Stimulated activated CD4-positive, alpha-beta T cell treated with anti-CD3 and anti-CD28 coated beads, Interleukin-4, amount 100 ng/mL, for 1 hour (primary cell): Measurements from ENCODE around the gene NPHP1.
"Not testable (repeated sequence)": the region's sequence is repeated elsewhere in the genome, so short reads cannot be mapped to it uniquely, and the experiment has no call there.

Experiments
- DNase-seq: peaks from one replicate; pipeline ENCODE4 v3.0.0-alpha.2; 2020

The NPHP1 gene

GRCh38 chr2:110126086-110126773 is 78.6 kb downstream of the NPHP1 start:
- no peak for DNase-seq

- no peak for DNase-seq
Measured at GRCh38 chr2:110124939-110125691, 79.7 kb downstream of the NPHP1 start.

DNA sequence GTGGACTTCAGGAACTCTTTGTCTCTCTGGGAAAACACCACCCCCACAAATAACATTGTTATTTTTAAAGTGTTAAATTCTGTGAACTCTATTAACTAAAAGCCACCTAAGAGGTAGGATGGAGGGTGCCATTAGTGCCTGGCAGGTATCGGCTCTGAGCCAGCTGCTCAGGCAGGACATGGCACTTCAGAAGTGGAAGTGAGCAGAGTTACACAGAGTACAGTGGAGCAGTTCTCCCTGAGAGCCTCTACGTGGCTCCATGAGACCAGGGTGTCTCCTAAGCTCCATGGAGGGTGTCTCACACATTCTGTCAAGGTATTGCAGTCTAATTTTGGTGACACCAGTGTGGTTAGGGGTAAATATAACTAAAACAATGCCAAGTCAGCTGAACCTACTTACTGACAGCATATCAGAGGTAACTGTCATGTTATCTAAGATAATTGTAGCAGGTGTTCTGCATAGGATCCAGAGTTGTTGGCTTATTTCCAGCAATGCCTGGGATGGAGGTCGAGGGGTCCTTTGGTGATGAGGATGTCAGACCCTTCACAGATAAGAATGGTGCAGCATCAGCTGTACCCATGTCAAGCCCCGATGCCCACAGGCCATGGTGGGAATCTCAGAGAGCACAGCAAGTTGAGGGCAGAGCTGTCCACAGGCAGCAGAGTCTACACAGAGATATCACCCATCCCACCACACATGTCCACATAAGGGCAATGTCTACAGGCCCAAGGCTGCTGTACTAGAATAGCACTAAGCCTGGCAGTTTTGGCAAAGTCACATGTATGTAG is 80.6 kb downstream of the NPHP1 start:
- DNase-seq = no peak

DNA sequence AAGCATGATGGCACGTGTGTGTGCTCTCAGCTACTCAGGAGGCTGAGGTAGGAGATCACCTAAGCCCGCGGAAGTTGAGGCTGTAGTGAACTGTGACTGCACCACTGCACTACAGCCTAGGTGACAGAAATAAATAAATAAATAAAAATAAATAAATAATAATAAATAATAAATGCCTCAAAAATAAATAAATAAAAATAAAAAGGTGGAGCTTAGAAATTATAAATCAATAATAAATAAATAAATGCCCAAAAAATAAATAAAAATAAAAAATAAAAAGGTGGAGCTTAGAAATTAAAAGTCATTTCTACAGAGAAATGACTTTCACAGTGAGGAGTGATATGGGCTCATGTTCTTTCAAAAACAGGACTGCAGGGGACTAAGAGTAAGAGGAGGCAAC is 83.2 kb downstream of the NPHP1 start:
- DNase-seq = no peak

DNA sequence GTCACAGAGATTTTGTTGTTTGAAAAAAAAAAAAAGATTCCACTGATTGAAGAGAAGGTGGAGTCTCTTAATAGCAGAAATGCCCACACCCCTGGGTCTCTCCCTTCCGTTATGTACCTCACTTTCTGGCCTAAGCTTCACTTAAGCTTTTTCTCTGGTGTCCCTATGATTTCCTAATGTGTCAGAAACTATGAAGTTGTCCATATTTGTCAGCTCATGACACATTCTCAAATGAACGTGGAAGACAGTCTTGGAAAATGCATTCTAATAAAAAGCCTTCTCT is 83.8 kb downstream of the NPHP1 start:
- no peak for DNase-seq

DNA sequence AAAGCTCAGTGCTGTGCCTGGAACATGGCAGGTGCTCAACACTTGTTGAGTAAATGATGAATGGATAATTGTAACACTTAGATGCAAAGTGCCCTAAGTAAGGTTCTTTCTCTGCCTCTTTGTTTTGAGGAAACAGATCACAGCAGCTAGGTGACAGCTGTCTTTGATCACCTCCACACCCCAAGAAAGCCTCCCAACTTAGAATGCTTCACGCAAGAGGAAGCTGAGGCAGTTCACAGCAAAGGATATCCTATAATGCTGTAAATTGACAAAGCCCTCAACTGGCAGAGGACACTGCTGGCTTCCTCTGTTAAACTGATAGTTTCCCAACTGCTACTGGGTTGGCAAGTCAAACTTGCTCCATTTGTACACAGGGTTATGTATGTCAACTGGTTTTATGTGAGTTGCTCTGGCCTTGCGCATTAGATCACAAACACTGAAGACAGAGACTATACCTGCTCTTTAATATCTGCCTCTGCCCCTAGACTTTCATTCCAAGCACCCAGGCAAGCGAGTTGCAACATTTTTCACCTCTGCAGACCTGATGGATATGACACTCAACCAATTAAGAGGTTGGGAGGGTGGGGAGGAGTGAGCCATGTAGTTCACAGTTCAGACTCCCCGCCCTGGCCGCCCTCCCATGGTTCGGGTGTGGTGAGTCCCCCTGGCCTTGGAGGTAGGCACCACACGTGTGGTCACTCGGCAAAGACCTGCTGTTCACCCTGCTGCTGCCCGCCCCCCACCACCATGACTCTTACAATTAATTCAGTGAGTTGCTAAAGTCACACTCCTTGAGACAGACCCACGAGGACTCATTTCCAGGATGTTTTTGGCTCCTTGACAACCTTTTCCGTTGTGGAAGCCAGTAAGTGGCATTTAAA is 84.4 kb downstream of the NPHP1 start:
- no peak for DNase-seq

- DNase-seq = no peak
Measured at GRCh38 chr2:110116033-110116710, 88.6 kb downstream of the NPHP1 start.

GRCh38 chr2:110115291-110116032 is 89.4 kb downstream of the NPHP1 start, which contains the start of gene MALL:
Gene MALL (minus strand): TSS chr2:110115822. CDS start chr2:110115792, 30 bp downstream.
- no peak for DNase-seq

- DNase-seq = no peak
Measured at GRCh38 chr2:110114831-110115255, 90.0 kb downstream of the NPHP1 start.

GRCh38 chr2:110113961-110114591 is 90.7 kb downstream of the NPHP1 start:
- no peak for DNase-seq

- DNase-seq = not testable (repeated sequence)
Measured at GRCh38 chr2:110108291-110108690, 96.5 kb downstream of the NPHP1 start.

DNA sequence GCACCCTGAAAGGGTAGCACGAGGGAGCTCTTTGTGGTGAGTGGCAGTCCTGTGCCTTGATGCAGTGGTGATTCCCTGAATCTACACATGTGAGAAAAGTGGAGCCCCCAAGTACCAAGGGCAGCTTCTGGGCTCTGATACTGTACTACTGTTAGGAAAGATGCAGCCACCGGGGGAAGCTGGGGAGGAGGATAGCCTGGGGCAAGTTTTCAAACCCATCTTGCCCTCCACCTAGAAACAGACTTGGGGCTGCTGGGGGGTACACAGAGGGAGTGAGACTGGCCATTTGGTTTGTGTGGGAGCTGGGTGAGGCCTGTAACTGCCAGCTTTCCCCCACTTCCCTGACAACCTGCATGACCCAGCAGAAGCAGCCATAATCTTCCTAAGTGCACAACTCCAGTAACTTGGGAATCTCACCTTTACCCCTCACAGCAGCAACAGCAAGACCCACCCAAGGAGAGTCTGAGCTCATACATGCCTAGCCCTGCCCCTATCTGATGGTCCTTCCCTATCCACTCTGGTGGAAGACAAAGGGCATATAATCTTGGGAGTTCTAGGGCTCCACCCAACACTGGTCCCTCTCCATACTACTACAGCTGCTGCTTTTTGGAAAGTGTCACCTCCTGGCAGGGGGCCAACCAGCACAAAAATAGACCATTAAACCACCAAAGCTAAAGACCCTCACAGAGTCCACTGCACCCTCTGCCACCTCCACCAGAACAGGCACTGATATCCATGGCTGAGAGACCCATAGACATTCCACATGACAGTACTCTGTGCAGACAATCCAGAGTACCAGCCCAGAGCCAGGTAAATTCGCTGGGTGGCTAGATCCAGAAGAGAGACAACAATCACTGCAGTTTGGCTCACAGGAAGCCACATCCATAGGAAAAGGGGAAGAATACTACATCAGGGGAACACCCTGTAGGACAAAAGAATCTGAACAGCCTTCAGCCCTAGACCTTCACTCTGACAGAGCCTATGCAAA is 97.4 kb downstream of the NPHP1 start:
- DNase-seq = no peak

GRCh38 chr2:110106642-110107041 is 98.2 kb downstream of the NPHP1 start:
- no peak for DNase-seq

DNA sequence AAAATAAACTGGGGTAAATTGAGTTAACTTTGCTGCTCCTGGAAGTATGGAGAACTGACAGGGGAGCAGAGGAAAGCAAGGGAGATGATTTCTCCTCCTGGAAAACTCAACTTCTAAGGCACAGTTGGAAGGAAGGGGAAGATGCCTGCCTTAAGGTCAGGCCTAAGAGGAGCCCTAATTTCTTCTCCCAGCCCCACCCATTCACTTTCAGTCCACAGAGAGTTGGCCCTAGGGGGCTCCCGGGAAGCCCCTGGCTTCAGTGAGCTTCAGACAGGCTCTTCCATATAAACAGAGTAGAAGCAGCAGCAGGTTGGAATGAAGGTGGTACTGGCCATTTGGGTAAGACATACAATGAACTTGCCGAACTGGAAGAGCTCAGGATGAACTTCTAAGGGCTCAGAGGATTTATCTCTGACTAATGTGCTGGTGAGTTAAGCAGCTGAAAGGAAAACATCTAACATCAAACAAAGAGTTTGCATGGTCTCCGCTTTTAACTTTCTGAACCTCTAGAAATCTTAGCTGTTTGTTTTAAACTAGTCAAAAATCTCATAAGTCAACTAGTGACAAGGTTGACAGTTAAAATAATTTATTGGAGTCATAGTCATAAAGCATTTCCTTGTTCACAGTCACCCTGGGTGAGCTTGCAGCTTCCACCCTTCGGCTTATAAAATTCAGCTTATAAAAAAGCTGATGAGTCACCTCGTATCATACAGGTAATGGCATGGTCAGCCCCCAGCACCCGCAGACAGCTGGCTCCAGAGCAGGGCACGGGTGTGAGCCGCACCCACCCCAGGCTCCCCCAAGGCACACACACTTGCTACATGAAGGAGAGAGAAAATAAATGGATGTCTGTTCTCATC is 99.0 kb downstream of the NPHP1 start:
- no peak for DNase-seq

GRCh38 chr2:110105183-110105582 is 99.6 kb downstream of the NPHP1 start:
- no peak for DNase-seq

GRCh38 chr2:110104025-110104771 is 100.6 kb downstream of the NPHP1 start:
- DNase-seq = no peak

- no peak for DNase-seq
Measured at GRCh38 chr2:110103061-110103961, 101.5 kb downstream of the NPHP1 start.
